ENCODE results near the gene SLCO2A1.

DNA sequence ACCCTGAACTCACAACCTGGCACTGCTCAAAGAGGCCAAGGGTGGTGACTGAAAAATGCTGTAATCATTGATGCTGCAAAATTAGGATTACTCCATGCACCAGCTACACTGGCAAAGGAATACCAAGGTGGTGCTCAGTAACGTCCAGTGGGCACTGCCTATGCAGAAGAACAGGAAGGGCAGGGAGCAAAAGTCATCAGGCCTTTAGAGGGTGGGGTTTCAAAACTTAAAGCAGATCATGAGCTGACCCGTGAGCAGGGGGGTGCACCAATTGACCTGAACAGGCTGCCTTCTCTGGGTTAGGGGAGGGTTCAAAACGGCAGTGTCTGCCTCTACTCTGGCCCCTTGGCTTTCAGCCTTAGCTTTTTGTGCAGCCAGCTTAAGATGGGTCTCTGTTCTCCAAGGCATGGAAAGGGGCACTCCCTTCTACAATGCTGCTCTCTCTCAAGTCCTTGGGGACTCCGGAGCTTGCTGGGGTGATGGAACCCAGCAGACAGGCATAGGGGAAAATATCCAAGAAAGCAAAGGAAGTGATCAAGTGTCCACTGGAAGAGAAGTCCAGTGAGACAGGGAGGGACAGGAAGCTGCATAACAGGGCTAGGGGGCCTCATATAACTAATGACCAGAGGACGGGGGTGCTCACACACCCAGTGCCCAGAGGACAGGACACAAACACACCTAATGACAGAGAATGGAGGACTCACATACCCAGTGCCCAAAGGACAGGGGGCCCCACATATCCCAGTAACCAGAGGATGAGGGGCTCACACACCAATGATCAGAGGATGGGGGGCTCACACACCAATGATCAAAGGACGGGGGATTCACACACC lies 145.5 kb downstream of the SLCO2A1 start:
- no peak for TF ChIP-seq POLR2A (IDR thresholded peaks at IDR 0.05)
- TF ChIP-seq, protein P1, sequence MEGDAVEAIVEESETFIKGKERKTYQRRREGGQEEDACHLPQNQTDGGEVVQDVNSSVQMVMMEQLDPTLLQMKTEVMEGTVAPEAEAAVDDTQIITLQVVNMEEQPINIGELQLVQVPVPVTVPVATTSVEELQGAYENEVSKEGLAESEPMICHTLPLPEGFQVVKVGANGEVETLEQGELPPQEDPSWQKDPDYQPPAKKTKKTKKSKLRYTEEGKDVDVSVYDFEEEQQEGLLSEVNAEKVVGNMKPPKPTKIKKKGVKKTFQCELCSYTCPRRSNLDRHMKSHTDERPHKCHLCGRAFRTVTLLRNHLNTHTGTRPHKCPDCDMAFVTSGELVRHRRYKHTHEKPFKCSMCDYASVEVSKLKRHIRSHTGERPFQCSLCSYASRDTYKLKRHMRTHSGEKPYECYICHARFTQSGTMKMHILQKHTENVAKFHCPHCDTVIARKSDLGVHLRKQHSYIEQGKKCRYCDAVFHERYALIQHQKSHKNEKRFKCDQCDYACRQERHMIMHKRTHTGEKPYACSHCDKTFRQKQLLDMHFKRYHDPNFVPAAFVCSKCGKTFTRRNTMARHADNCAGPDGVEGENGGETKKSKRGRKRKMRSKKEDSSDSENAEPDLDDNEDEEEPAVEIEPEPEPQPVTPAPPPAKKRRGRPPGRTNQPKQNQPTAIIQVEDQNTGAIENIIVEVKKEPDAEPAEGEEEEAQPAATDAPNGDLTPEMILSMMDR (IDR thresholded peaks at IDR 0.05), result no peak
